ENCODE results near the gene PCSK5. TPM values are rescaled to one million over a fixed set of nuclear protein-coding genes. Genes with fewer than 3 reads are reported as not detected.

PCSK5 gene
- total and polyA plus RNA-seq, 2 of the 8 experiments (the other 6 are each of a cell fraction or from before 2014, with no cell fraction given), result 5.5 to 10.7 TPM

DNA sequence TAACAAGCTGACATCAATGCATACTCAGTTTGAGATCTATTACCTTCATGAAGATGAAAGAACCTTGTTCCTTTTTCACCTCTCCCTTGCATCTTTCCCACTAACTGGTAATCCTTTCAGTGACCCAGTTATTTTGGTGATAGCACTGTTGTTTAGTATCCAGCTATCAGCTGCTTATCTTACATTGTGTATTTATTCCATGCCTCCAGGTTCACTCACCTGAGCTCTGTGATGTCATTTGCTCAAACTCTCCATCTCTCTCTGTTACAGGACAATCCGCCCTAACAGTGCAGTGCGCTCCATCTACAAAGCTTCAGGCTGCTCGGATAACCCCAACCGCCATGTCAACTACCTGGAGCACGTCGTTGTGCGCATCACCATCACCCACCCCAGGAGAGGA is 268.2 kb downstream of the PCSK5 start:
- no peak overlapping the region for H3K14ac ChIP-seq (ENCODE audit: insufficient read length)
- no peak overlapping the region for H4K91ac ChIP-seq (replicated peaks; ENCODE audit: insufficient read length, low read length)
- 0 out of 4 replicates have a peak overlapping the region, but pooled peaks of 1 of the 2 experiments have one; percentile 8 for H3K4me2 ChIP-seq (ENCODE audit: insufficient read depth in 1 of 2, low read depth in 2 of 2, low read length in 2 of 2)
- no peak overlapping the region for H3K9ac ChIP-seq (replicated peaks in 1 of 4; ENCODE audit: extremely low read depth in 1 of 4, low read depth in 3 of 4, low read length in 3 of 4)
- no peak for FAIRE-seq
- H3K79me1 ChIP-seq (ENCODE audit: low read depth, low read length), result no peaks in the 10 kb centered on the region; the same call in 1 of the 2 replicates
- no peaks in the 10 kb centered on the region for H4K20me1 ChIP-seq (replicated peaks in 1 of 2; ENCODE audit: control insufficient read depth in 1 of 2, insufficient read depth in 2 of 2, low read length in 2 of 2)
- POLR2A ChIA-PET (ENCODE audit: partially characterized antibody), result no interaction called here
- no peak overlapping the region for H4K8ac ChIP-seq (ENCODE audit: extremely low read depth, insufficient read depth, low read length)
- no peak overlapping the region for H3K4ac ChIP-seq (replicated peaks; ENCODE audit: insufficient read length, low read depth, low read length)
- H3K27me3 ChIP-seq (replicated peaks in 1 of 4; ENCODE audit: control insufficient read depth in 3 of 4, extremely low read depth in 1 of 4, insufficient read depth in 3 of 4, low read length in 3 of 4), result no peaks in the 10 kb centered on the region
- H3K4me3 ChIP-seq (ENCODE audit: extremely low read depth in 1 of 4, insufficient read depth in 2 of 4, low read depth in 3 of 4, low read length in 4 of 4), result no peak overlapping the region
- peak overlapping the region; percentile 16; the same call in 1 of the 2 replicates for H2AK5ac ChIP-seq (ENCODE audit: low read depth, low read length)
- no peaks in the 10 kb centered on the region for H3K79me2 ChIP-seq (ENCODE audit: control insufficient read depth in 1 of 2, insufficient read depth in 2 of 2, low read length in 2 of 2)
- H3K36me3 ChIP-seq (ENCODE audit: control insufficient read depth in 2 of 4, insufficient read depth in 4 of 4, low read length in 3 of 4), result peaks cover 0 to 5% (median 0%) of the 10 kb centered on the region in 4 experiments; a peak in 2 of 8 replicates
- no peak for DNase-seq (ENCODE audit: low read depth in 1 of 2, low spot score in 2 of 2)
- no peak overlapping the region for H3K27ac ChIP-seq (ENCODE audit: low read depth, low read length)
- no peak overlapping the region for H2BK12ac ChIP-seq (ENCODE audit: low read depth, low read length)
- no peak overlapping the region for H3K56ac ChIP-seq (replicated peaks; ENCODE audit: insufficient read length, low read depth, low read length)
- no peak overlapping the region for H3K23ac ChIP-seq (ENCODE audit: insufficient read length)
- H4K5ac ChIP-seq (ENCODE audit: insufficient read length, low read depth, low read length), result no peak overlapping the region
- H2BK15ac ChIP-seq (ENCODE audit: low read length), result no peak overlapping the region
- no peaks in the 10 kb centered on the region for H3K9me3 ChIP-seq (ENCODE audit: insufficient read depth in 2 of 2, low read depth in 1 of 2, low read length in 1 of 2)
- peak overlapping the region; percentile 4; the same call in 1 of the 2 replicates for H2BK5ac ChIP-seq (ENCODE audit: low read depth, low read length)
- no peak overlapping the region for H2BK120ac ChIP-seq (replicated peaks; ENCODE audit: low read depth, low read length)
- no peak overlapping the region for H2BK20ac ChIP-seq (ENCODE audit: low read length)
- no peaks in the 10 kb centered on the region for H3K23me2 ChIP-seq (ENCODE audit: low read depth, low read length)
- WGBS, 2 experiments (ENCODE audit: extremely low coverage in 1 of 2, insufficient coverage in 1 of 2, insufficient read length in 1 of 2, insufficient replicate concordance in 2 of 2, low coverage in 1 of 2, low lambda C conversion rate in 2 of 2, missing lambda C conversion rate in 1 of 2), result 81% methylated on average over 7 of the region's 7 CpGs; no CpG with 5 or more reads in 1 of the 2 experiments
- no peak overlapping the region for H2AFZ ChIP-seq (ENCODE audit: low read length)
- CTCF ChIA-PET (ENCODE audit: partially characterized antibody), result interaction anchor here (0.7 to 2.1 kb wide), 3 partner anchors 34 to 142 kb away, joined by 3 to 7 read pairs (median 3); no protein-coding TSS in a partner anchor
- H3K18ac ChIP-seq (ENCODE audit: extremely low read depth, low read length), result no peak overlapping the region
- TF ChIP-seq RAD21 (IDR thresholded peaks at IDR 0.05 in 1 of 2, conservative IDR thresholded peaks at IDR 0.05 in 1 of 2; ENCODE audit: low read depth in 2 of 2, low read length in 2 of 2) (no peak), SP2 (IDR thresholded peaks at IDR 0.05; ENCODE audit: low read length) (no peak), GTF2F1 (IDR thresholded peaks at IDR 0.05; ENCODE audit: borderline replicate concordance, low read depth, low read length) (no peak), CHD2 (IDR thresholded peaks at IDR 0.05; ENCODE audit: low read length) (no peak)
- H3K4me1 ChIP-seq (replicated peaks in 1 of 4; ENCODE audit: control insufficient read depth in 3 of 4, insufficient read depth in 4 of 4, low read length in 3 of 4), result peaks cover 0 to 6% (median 4%) of the 10 kb centered on the region in 4 experiments; a peak in 5 of 7 replicates
